GM12874 (cell line): ENCODE data around the gene EXD3.

Source experiments
- TF ChIP-seq, protein P1 (sequence below): IDR thresholded peaks from 2 replicates; pipeline ENCODE4 v1.5.1; 2011; ENCODE audit warnings: low read depth, mild to moderate bottlenecking, control low read depth, low read length, moderate library complexity; ENCODE audit not compliant: insufficient read depth

EXD3 gene

DNA sequence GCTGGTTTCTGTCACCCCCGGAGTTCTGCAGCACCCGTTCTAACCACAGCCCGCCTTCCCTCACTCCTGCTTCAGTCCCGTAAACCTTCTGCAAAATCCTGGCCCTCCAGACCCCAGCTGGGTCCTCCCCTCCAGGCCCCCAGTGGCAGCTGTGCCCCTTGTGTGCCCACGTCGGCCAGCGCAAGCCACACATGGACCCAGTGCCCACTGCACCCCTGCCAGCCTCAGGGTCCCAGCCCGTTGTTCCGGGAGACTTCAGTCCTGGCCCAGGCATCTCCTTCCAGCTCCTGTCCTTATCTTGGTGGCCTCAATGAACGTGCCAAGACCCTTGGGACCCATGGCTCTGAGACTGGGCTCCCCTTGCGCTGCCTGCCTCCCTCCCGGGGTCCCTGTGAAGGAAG lies 43.2 kb downstream of the EXD3 start:
- TF ChIP-seq, protein P1, sequence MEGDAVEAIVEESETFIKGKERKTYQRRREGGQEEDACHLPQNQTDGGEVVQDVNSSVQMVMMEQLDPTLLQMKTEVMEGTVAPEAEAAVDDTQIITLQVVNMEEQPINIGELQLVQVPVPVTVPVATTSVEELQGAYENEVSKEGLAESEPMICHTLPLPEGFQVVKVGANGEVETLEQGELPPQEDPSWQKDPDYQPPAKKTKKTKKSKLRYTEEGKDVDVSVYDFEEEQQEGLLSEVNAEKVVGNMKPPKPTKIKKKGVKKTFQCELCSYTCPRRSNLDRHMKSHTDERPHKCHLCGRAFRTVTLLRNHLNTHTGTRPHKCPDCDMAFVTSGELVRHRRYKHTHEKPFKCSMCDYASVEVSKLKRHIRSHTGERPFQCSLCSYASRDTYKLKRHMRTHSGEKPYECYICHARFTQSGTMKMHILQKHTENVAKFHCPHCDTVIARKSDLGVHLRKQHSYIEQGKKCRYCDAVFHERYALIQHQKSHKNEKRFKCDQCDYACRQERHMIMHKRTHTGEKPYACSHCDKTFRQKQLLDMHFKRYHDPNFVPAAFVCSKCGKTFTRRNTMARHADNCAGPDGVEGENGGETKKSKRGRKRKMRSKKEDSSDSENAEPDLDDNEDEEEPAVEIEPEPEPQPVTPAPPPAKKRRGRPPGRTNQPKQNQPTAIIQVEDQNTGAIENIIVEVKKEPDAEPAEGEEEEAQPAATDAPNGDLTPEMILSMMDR: no peak

DNA sequence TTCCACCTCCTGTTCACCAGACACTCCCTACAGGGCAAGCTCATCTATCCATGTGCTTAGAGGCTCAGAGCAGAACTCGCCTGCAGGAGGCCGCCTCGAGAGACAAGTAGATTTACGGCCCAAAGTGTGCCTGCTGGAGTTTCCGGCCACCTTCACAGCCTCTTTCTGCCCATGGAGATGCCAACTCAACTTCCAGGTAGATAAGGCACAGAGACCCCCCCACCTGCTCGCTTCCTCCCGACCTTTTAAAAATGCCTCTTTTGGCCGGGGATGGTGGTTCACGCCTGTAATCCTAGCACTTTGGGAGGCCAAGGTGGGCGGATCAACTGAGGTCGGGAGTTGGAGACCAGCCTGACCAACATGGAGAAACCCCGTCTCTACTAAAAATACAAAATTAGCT lies 46.6 kb downstream of the EXD3 start:
- TF ChIP-seq, protein P1: no peak

DNA sequence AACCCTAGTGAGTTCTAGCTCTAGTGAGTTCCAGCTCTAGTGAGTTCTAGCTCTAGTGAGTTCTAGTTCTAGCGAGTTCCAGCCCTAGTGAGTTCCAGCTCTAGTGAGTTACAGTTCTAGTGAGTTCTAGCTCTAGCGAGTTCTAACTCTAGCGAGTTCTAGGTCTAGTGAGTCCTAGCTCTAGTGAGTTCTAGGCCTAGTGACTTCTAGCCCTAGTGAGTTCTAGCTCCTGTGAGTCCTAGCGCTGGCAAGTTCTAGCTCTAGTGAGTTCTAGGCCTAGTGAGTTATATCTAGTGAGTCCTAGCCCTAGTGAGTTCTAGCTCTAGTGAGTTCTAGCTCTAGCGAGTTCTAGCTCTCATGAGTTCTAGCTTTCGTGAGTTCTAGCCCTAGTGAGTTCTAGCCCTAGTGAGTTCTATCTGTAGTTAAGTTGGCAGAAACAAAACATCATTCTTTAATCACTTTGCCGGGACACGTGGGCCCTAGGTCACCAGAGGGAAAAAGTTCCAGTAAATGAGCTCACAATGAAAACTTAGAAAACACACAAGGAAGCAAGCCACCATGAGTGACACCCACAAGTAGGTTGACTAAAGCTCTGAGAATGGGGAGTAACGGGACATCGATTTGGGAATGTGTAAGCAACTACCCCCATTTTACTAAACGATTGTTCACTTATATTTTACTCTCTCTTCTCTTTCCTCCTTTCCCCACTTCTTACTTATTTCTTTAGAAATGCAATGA lies 47.5 kb downstream of the EXD3 start:
- TF ChIP-seq, protein P1: no peak

DNA sequence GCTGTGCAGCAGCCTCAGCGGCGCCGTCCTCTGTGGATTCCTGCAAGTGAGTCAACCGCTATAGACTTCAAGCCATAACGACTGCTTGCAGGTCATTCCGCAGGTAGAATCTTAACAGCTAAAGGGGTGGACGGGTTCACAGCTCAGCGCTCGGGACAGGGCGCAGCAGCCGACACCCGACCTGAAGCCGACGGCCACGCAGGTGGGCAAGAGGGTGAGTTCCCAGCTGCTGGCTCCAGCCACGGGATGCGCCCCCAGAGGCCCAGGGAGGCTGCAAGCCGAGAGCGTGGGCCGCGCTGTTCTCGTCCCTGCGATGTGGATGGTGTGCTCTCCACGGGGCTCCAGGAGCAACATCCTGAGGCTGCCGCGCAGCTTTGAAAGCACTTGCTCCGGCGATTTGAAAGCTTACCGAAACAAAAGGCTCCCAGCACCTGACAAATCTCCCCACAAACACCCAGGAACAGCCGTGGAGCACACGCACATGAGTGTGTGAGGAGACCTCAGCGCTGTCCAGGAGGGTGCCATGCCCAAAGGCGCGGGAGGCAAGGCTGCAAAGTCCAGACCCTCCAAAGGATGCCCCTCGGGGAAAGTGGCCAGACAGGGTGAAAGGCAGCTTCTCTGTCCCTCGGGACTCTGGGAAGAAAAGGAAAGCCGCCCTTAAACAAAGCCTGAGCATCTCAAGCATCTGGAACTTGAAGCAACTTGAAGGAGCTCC lies 48.7 kb downstream of the EXD3 start:
- TF ChIP-seq, protein P1: no peak

DNA sequence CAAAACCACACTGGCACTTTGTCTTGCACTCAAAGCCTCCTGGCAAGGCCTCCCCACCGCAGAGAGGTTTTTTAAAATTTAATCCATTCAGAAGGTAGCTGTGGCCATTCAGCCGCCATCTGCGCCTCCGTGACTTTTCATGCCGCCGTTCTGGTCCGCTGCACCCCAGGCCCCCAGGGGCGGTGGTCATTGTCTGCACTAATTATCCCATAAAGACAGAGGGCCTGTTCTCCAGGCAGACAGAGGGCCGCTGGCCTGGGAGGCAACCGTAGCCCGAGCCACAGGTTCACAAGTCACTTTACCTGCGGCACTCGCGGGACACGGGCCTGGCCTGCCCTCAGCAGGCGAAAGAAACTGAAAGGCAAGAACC lies 49.4 kb downstream of the EXD3 start:
- TF ChIP-seq, protein P1: no peak

DNA sequence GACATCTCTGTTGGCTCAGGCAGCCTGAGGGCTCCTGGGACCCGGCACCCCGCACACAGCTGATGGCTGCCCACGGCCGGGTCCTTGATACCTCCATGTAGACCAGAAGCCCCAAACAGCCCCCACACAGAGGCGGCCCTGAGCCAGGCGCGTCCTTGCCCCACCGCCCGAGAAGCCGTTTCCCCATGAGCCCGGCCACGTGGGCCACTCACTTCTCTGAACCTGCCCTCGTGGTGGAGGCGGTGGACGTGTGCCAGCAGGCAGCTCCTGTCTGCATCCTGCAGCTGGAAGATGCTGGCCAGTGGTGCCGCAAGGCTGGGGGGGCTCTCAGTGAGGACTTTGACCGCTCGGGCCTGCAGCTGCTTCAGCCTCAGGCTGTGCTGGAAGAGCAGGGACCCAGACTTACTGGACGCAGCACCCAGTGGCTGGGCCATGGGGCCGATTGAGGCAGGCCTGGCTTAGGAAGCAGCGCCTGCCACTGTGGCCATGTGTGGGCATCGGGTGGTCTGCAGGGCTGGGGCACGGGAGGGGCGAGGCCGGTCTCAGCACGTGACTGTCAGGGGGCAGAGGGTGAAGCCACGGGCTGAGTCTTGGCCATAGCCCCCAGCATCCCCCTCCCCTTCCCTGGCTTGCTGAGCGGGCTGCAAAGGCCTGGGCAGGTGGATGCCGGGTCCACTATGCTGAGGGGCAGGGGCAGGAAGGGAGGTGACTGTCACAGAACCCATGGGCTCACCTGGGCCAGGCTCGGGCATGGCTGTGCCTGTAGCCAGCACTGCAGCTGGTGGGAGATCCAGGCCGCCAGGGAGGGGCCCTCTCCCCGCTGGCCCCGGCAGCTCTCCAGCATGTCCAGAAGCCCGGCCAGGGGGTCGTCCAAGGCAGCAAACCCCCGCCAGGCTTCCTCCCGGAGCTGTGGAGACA lies 50.0 kb downstream of the EXD3 start:
- TF ChIP-seq, protein P1: no peak

DNA sequence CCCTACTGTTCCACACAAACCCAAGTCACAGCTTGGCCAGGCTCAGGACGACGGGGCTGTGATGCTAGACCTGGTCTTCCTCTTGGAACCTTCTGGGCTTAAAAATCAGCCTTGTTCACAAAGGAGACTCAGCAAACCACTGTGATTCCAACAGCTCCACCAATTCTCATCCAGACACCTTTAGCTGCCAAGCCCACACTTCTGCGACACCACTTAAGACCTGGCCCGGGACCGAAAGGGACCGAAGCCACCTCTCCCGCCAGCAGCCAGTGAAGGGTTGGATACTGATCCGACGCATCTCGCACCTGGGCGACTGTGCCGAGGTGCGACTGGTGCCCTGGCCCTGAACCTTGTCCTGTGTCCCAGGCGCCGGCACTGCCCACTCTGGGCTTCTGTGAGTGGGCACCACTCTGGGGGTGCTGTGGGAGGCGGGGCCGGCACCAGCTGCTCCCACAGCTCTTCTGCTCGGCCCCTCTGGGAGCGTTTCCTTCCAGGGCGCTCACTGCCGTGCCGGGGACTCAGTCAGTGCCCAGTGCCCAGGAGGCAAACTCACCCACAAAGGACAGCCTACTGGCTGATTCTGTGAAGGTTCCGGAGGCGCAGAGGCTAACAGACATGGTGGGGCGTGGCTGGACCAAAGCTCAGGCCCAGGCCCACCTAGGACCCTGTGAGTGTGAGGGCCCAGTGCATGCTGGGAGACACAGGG lies 50.9 kb downstream of the EXD3 start:
- TF ChIP-seq, protein P1: no peak
